ENCODE results near the gene RTP2.
A peak's percentile ranks its signal among the peaks of the same experiment; 100 is the strongest.

RTP2 gene

DNA sequence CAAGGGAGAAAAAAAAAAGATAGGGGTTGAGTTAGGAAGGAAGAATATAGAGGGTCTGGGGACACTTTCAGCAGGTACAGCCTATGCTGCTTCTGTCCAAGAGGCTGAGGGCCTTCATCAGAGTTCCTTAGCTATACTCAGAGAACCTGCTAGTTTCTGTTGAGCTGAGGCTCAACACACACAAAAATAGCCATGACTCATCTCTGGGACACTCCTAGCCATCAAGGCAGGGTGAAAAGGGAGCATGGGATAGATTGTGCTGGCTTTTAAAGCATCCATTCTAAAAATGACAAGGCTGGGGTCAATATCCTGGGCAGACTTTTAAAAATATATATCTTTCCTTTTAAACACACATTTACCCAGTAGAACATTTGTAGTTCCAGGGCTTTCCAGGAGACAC, 2.8 kb upstream of the RTP2 start:
- Histone ChIP-seq H3K9ac (ENCODE audit: low read length) (no peak overlapping the region), H3K9me3 (ENCODE audit: control insufficient read depth, low read length) (no peaks in the 10 kb centered on the region)

DNA sequence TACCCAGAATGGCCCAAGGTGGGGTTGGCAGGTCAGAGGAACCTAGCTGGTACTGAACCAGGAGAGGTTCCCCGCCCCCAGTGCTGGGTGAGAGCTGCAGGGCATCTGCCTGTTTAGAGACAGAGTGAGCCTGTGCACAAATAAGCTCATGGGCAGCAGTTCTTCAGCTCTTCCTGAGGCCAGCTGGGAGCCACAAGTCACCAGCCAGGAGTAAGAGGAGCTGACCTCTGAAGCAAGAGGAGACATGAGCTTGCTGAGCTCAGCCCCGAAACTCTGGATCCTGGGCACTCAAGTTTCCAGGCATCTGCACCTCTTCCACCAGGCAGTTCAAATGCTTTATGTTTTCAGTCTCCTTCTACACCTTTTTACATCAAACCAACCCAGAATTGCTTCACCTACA, 2.1 kb downstream of the RTP2 start:
- Histone ChIP-seq H3K4me1 (ENCODE audit: control insufficient read depth, insufficient read depth, low read length) (no peaks in the 10 kb centered on the region), H3K36me3 (ENCODE audit: control insufficient read depth, insufficient read depth, low read length, severe bottlenecking) (no peaks in the 10 kb centered on the region), H3K27me3 (replicated peaks; ENCODE audit: control insufficient read depth, insufficient read depth, low read length) (peaks cover 27% of the 10 kb centered on the region), H3K9ac (ENCODE audit: low read length) (no peak overlapping the region), H3K9me3 (ENCODE audit: control insufficient read depth, low read length) (no peaks in the 10 kb centered on the region), H3K4me3 (ENCODE audit: low read length) (no peak overlapping the region)
- no peak for DNase-seq (ENCODE audit: low read depth)

More for the DNA sequence above, 2.8 kb upstream of the RTP2 start:
- H3K4me1 ChIP-seq (ENCODE audit: control insufficient read depth, insufficient read depth, low read length), result no peaks in the 10 kb centered on the region
- no peak overlapping the region for H3K4me3 ChIP-seq (ENCODE audit: low read length)
- H3K36me3 ChIP-seq (ENCODE audit: control insufficient read depth, insufficient read depth, low read length, severe bottlenecking), result no peaks in the 10 kb centered on the region
- H3K27me3 ChIP-seq (replicated peaks; ENCODE audit: control insufficient read depth, insufficient read depth, low read length), result peaks cover 7% of the 10 kb centered on the region
- peak; percentile 35 for DNase-seq (ENCODE audit: low read depth)

DNA sequence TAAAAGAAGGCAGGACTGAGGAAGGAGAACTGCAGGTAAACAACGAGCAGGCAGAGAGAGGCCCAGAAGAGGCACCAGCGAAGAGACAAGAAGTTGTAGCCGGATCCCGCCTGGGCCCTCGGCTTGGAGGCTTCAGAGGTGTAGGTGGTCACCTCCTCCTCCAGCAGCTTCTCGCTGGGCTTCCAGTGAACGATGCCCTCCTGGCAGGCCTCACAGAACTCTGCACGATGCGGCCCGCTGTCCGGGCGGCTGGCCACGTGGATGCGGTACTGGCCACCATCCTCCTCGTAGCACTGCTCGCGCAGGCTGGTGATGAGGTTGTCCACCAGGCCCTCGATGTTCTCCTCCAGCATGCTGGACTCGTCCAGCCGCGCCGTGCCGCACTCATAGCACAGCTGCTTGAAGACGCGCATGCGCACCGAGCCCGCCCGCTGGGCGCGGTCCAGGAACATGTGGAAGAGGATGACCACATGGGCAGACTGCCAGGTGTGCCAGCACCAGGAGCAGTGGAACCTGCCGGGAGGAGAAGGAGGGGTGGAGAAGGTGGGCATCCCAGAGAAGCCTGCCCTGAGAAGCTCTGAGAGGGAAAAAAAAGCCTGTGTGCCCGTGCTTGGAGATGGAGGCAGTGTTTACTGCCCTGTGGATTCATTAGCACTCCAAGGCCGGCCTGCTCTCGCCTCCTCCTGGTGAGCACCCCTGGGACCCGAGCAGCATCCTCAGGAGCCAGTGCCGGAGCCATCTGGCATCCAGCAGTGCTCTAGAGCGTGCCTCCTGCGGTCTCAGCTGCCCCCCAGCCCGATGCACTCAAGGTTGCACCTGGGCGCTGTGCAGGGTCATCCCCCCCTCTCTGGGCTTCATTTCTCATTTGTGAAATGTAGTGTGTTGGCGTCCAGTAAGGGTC, 3.6 kb downstream of the RTP2 start:
- H3K4me1 ChIP-seq (ENCODE audit: control insufficient read depth, insufficient read depth, low read length), result no peaks in the 10 kb centered on the region
- no peaks in the 10 kb centered on the region for H3K9me3 ChIP-seq (ENCODE audit: control insufficient read depth, low read length)
- H3K27me3 ChIP-seq (replicated peaks; ENCODE audit: control insufficient read depth, insufficient read depth, low read length), result peaks cover 27% of the 10 kb centered on the region
- no peak overlapping the region for H3K9ac ChIP-seq (ENCODE audit: low read length)
- H3K4me3 ChIP-seq (ENCODE audit: low read length), result no peak overlapping the region
- DNase-seq (ENCODE audit: low read depth), result no peak
- no peaks in the 10 kb centered on the region for H3K36me3 ChIP-seq (ENCODE audit: control insufficient read depth, insufficient read depth, low read length, severe bottlenecking)

DNA sequence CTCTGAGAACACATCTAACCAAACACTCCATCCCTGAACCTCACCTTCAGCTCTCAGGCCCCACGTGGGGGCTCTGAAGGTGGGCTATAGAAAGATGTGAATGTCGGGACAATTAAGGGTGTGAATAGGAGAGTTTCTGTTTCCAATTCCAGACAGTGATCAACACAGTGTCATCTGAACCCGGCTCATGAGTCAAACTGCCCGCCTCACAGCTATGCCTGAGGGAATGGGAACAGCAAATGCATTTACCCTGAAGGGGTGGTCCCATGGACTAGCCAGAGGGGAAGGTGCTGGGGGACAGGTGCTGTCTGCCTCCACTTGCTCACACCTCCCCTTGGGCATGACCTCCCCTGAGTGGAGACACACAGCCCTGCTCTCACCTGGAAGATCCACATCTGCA, 6.3 kb downstream of the RTP2 start:
- Histone ChIP-seq H3K4me1 (ENCODE audit: control insufficient read depth, insufficient read depth, low read length) (no peaks in the 10 kb centered on the region), H3K27me3 (replicated peaks; ENCODE audit: control insufficient read depth, insufficient read depth, low read length) (peaks cover 27% of the 10 kb centered on the region), H3K9me3 (ENCODE audit: control insufficient read depth, low read length) (no peaks in the 10 kb centered on the region), H3K9ac (ENCODE audit: low read length) (no peak overlapping the region), H3K4me3 (ENCODE audit: low read length) (no peak overlapping the region), H3K36me3 (ENCODE audit: control insufficient read depth, insufficient read depth, low read length, severe bottlenecking) (no peaks in the 10 kb centered on the region)
- DNase-seq (ENCODE audit: low read depth), result no peak

DNA sequence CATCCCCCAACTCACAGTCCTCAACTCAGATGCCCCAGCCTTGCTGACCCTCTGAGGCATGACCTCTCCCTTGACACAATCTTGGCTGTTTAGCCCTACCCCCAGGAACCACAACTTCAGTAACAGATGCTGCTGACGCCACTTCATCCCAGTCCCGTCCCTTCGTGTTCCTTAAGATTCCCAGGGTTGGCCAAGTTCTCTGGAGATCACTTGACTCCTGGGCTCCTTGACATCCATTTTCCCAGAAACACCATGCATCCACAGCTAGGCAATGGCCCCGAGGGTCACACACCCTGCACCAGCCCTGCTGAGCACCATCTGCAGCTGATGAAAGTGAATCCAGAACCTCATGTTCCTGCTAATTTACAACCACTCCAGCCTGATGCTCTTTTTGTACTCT, 6.9 kb downstream of the RTP2 start:
- DNase-seq (ENCODE audit: low read depth), result no peak
- Histone ChIP-seq H3K4me1 (ENCODE audit: control insufficient read depth, insufficient read depth, low read length) (no peaks in the 10 kb centered on the region), H3K36me3 (ENCODE audit: control insufficient read depth, insufficient read depth, low read length, severe bottlenecking) (no peaks in the 10 kb centered on the region), H3K4me3 (ENCODE audit: low read length) (no peak overlapping the region), H3K27me3 (replicated peaks; ENCODE audit: control insufficient read depth, insufficient read depth, low read length) (peaks cover 22% of the 10 kb centered on the region), H3K9ac (ENCODE audit: low read length) (no peak overlapping the region), H3K9me3 (ENCODE audit: control insufficient read depth, low read length) (no peaks in the 10 kb centered on the region)

DNA sequence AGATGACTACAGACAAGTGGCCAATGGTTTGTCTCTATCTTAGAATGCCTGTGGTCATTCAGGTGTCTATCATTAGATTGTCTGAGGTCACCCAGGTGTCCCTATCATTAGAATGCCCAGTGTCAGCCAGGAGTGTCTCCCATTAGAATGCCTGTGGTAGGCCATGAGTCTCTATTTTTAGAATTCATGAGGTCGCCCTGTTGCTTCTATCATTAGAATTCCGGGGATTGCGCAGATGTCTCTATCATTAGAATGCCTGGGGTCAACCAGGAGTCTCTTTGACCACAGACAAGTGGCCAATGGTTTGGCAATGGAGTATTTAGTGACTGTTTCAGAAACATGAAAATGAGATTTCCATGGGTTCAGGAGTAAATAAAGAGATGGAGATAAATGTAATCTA, 7.6 kb downstream of the RTP2 start:
- Histone ChIP-seq H3K4me1 (ENCODE audit: control insufficient read depth, insufficient read depth, low read length) (no peaks in the 10 kb centered on the region), H3K36me3 (ENCODE audit: control insufficient read depth, insufficient read depth, low read length, severe bottlenecking) (no peaks in the 10 kb centered on the region), H3K9ac (ENCODE audit: low read length) (no peak overlapping the region), H3K27me3 (replicated peaks; ENCODE audit: control insufficient read depth, insufficient read depth, low read length) (peaks cover 16% of the 10 kb centered on the region), H3K9me3 (ENCODE audit: control insufficient read depth, low read length) (no peaks in the 10 kb centered on the region), H3K4me3 (ENCODE audit: low read length) (no peak overlapping the region)
- no peak for DNase-seq (ENCODE audit: low read depth)

DNA sequence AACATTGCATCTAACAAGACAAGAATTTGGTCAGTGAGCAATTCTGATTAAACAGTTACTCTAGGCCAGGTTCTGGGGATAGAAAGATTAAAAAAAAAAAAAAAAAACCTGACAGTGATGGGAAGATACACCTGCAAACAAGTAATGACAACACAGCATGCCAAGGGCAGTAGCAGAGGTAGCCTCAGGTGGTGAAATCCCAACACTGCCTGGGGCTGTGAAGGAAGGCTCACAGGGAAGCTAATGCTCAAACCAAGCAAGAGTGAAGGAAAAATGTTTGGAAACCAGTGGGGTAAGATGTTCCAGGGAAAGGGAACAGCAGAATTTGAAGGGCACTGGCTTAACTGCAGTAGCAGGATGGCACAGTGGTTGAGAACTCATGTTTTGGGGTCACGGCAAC, 8.9 kb downstream of the RTP2 start:
- Histone ChIP-seq H3K4me3 (ENCODE audit: low read length) (no peak overlapping the region), H3K36me3 (ENCODE audit: control insufficient read depth, insufficient read depth, low read length, severe bottlenecking) (no peaks in the 10 kb centered on the region), H3K27me3 (replicated peaks; ENCODE audit: control insufficient read depth, insufficient read depth, low read length) (peaks cover 10% of the 10 kb centered on the region), H3K9ac (ENCODE audit: low read length) (no peak overlapping the region), H3K4me1 (ENCODE audit: control insufficient read depth, insufficient read depth, low read length) (no peaks in the 10 kb centered on the region), H3K9me3 (ENCODE audit: control insufficient read depth, low read length) (no peaks in the 10 kb centered on the region)
- no peak for DNase-seq (ENCODE audit: low read depth)

DNA sequence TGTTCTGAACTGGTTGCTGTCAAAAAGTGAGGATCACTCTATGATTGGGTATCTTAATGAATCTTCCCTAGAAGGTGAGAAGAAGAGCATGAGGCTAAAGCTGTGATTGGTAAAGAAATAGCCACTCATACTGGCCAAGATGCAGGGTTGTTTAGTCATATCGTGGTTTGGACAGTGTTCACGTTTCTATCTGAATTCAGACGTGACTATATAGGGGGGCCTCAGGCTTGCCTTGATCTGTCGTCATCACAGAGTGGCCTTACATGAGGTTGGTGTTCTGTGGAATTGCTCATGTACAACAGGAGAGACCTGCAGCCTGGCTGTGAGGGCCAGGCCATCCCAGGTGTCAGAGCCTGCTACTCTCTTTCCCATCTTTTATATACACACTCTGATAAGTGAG, 12.4 kb downstream of the RTP2 start:
- DNase-seq (ENCODE audit: low read depth), result no peak
- no peaks in the 10 kb centered on the region for H3K4me1 ChIP-seq (ENCODE audit: control insufficient read depth, insufficient read depth, low read length)
- no peak overlapping the region for H3K4me3 ChIP-seq (ENCODE audit: low read length)
- no peaks in the 10 kb centered on the region for H3K36me3 ChIP-seq (ENCODE audit: control insufficient read depth, insufficient read depth, low read length, severe bottlenecking)
- H3K9me3 ChIP-seq (ENCODE audit: control insufficient read depth, low read length), result peaks cover 14% of the 10 kb centered on the region
- no peak overlapping the region for H3K9ac ChIP-seq (ENCODE audit: low read length)
- peaks cover 7% of the 10 kb centered on the region for H3K27me3 ChIP-seq (replicated peaks; ENCODE audit: control insufficient read depth, insufficient read depth, low read length)

DNA sequence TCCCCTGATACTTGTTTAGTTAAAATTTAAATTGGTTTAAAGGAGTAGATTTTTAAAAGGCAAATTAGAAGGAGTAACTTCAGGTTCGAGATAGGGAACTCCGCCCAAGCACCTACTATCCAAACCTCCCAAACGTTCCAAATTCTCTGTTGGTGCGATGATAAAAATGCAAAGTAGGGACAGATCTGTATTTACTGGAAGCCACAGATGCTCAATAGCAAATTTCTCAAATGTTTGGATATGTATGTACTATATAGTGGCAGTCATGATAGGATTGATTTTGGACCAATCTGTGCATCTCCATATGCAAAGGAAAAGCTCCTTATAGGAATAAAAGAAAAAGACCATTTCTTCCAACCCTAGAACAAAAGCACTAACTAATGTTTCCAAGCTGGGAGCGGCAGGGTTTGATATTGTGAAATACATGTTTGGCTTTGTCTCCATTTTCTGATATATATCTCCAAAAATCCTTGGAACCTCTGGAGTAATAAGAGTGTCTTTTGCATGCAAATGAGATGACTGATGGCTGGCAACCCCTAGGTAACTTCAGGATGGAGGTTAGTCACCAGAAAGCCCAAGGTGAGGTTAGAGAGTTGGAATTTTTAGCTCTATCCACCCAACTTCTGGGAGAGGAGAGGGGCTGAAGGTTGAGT, 15.6 kb downstream of the RTP2 start:
- H3K4me3 ChIP-seq (ENCODE audit: low read length), result no peak overlapping the region
- H3K9me3 ChIP-seq (ENCODE audit: control insufficient read depth, low read length), result peaks cover 21% of the 10 kb centered on the region
- H3K27me3 ChIP-seq (replicated peaks; ENCODE audit: control insufficient read depth, insufficient read depth, low read length), result peaks cover 7% of the 10 kb centered on the region
- H3K36me3 ChIP-seq (ENCODE audit: control insufficient read depth, insufficient read depth, low read length, severe bottlenecking), result no peaks in the 10 kb centered on the region
- H3K4me1 ChIP-seq (ENCODE audit: control insufficient read depth, insufficient read depth, low read length), result no peaks in the 10 kb centered on the region
- no peak for DNase-seq (ENCODE audit: low read depth)
- no peak overlapping the region for H3K9ac ChIP-seq (ENCODE audit: low read length)

DNA sequence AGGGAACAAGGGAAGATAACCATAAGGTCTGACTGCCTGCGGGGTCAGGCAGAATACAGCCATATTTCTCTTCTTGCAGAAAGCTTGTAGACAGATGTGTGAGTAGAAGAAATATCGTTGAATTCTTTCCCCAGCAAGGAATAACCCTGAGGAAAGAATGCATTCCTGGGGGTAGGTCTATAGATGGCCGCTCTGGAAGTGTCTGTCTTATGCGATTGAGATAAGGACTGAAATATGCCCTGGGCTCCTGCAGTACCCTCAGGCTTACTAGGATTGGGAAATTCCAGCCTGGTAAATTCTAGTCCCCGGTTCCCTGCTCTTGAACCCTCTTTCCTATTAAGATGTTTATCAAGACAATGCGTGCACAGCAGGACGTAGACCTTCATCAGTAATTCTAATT, 16.4 kb downstream of the RTP2 start:
- Histone ChIP-seq H3K4me1 (ENCODE audit: control insufficient read depth, insufficient read depth, low read length) (no peaks in the 10 kb centered on the region), H3K4me3 (ENCODE audit: low read length) (no peak overlapping the region), H3K9ac (ENCODE audit: low read length) (no peak overlapping the region), H3K9me3 (ENCODE audit: control insufficient read depth, low read length) (peaks cover 21% of the 10 kb centered on the region), H3K36me3 (ENCODE audit: control insufficient read depth, insufficient read depth, low read length, severe bottlenecking) (no peaks in the 10 kb centered on the region), H3K27me3 (replicated peaks; ENCODE audit: control insufficient read depth, insufficient read depth, low read length) (peaks cover 7% of the 10 kb centered on the region)
- DNase-seq (ENCODE audit: low read depth), result no peak

DNA sequence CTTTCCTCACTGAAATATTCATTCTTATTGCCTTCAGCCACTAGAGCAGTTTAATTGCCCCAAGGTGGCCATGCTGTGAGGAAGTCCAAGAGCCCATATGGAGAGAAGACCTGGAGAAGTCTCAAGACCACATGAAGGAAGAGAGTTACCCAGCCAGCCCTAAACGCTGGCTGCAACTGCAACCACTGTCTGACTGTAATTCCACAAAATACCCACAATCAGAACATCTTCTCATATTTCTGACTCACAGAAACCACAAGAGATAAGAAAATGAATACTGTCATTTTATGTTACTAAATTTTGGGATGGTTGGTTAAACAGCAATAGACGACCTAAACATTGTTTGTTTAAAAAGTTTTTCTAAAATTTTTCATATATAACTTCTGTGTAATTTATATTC, 17.5 kb downstream of the RTP2 start:
- Histone ChIP-seq H3K4me1 (ENCODE audit: control insufficient read depth, insufficient read depth, low read length) (no peaks in the 10 kb centered on the region), H3K4me3 (ENCODE audit: low read length) (no peak overlapping the region), H3K27me3 (replicated peaks; ENCODE audit: control insufficient read depth, insufficient read depth, low read length) (peaks cover 7% of the 10 kb centered on the region), H3K9ac (ENCODE audit: low read length) (no peak overlapping the region), H3K9me3 (ENCODE audit: control insufficient read depth, low read length) (peaks cover 21% of the 10 kb centered on the region), H3K36me3 (ENCODE audit: control insufficient read depth, insufficient read depth, low read length, severe bottlenecking) (no peaks in the 10 kb centered on the region)
- no peak for DNase-seq (ENCODE audit: low read depth)
